ENCODE measurements around the gene TCAF1.

TCAF1 gene, protein sequence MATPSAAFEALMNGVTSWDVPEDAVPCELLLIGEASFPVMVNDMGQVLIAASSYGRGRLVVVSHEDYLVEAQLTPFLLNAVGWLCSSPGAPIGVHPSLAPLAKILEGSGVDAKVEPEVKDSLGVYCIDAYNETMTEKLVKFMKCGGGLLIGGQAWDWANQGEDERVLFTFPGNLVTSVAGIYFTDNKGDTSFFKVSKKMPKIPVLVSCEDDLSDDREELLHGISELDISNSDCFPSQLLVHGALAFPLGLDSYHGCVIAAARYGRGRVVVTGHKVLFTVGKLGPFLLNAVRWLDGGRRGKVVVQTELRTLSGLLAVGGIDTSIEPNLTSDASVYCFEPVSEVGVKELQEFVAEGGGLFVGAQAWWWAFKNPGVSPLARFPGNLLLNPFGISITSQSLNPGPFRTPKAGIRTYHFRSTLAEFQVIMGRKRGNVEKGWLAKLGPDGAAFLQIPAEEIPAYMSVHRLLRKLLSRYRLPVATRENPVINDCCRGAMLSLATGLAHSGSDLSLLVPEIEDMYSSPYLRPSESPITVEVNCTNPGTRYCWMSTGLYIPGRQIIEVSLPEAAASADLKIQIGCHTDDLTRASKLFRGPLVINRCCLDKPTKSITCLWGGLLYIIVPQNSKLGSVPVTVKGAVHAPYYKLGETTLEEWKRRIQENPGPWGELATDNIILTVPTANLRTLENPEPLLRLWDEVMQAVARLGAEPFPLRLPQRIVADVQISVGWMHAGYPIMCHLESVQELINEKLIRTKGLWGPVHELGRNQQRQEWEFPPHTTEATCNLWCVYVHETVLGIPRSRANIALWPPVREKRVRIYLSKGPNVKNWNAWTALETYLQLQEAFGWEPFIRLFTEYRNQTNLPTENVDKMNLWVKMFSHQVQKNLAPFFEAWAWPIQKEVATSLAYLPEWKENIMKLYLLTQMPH

DNA sequence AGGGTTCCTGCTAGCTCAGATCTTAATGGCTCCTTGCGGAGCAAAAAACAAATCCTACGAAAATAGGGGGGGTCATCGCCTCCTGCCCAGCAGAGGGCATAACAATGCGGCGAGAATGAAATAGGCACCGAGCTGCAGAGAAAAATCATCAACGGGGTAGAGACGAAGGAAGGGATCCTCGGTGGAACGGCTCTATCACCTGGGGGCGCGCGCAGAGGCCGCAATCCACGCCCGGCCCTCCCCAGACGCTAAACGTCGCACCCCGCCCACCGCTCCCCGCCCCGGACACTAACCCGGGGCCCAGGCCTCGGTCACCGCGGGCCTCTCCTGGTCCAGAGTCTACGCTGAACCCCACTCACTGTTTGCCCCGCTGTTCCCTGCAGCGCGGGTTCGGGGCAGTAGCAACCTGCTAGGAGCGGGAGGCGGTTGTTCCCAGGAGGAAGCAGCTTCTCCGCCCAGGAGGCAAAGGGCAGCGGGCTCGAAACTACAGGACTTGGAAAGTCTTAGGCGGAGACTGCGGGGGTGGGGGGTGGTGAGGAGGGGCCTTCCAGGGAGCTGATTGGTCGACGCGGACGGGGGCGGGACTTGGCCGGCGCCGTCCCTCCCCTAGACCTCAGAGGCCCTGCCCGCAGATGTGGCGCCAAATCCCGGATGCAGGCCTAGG is at the start of gene TCAF1:
TSS of gene TCAF1 (minus strand) at position 509 of the 664 bp plus-strand sequence. CDS start 25,568 bp downstream, outside the sequence.
- peaks cover 20% of the 10 kb centered on the region for H3K4me1 ChIP-seq
- in situ Hi-C loops (cut with MboI; ENCODE audit: low sequenced_read_pairs): no loop called here
- peak; percentile 82 to 97 for DNase-seq (ENCODE audit: low spot score in 2 of 2)

DNA sequence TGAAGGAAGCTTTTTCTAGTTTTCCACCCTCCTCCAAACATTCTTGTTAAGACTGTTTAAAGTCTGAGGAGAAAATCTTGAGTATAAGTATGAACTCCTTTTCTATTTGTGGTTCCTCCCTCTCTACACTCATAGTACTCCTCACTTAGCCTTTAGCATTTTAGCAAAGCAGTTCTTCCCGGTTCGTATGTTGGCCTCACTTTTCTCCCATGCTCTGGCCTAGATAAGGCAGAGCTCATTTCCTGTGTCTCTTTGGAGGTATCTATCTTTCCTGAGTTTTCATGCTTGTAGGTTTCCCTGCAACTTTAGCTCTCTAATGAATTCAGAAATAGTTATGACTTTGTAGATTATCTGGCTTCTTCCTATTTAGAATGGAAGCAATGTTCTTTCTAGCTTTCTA is 46.8 kb upstream of the TCAF1 start:
- Histone ChIP-seq H3K27me3 (ENCODE audit: low read depth) (no peaks in the 10 kb centered on the region), H3K36me3 (replicated peaks) (no peaks in the 10 kb centered on the region), H3K4me1 (no peaks in the 10 kb centered on the region), H3K9me3 (no peaks in the 10 kb centered on the region), H3K4me3 (no peak overlapping the region)
- DNase-seq (ENCODE audit: low spot score in 2 of 2): no peak
- in situ Hi-C loops (cut with MboI; ENCODE audit: low sequenced_read_pairs): no loop called here

More for the DNA sequence above, at the start of gene TCAF1:
- Histone ChIP-seq H3K36me3 (replicated peaks) (no peaks in the 10 kb centered on the region), H3K9me3 (no peaks in the 10 kb centered on the region), H3K27me3 (ENCODE audit: low read depth) (no peaks in the 10 kb centered on the region), H3K4me3 (peak within 1 kb of the TSS; percentile 85)

DNA sequence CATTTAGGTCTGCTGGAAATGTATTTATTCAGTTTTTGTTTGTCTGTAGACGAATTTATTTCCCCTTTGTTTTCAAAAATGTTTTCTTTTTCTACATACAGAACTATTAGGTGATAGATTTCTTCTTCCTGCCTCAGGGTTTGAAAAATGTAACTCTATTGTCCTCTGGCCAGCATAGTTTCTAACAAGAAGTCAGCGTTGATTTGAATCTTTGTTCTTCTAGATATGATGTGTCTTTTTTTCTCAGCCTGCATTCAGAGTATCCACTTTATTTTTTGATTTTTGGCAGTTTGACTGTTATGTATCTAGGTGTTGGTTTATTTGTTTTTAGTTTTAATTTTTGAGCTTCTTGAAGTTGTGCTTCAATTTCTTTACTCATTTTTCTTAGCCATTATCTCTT is 45.1 kb upstream of the TCAF1 start:
- no peaks in the 10 kb centered on the region for H3K9me3 ChIP-seq
- in situ Hi-C loops (cut with MboI; ENCODE audit: low sequenced_read_pairs): no loop called here
- H3K27me3 ChIP-seq (ENCODE audit: low read depth): no peaks in the 10 kb centered on the region
- DNase-seq (ENCODE audit: low spot score in 2 of 2): no peak
- H3K36me3 ChIP-seq (replicated peaks): no peaks in the 10 kb centered on the region
- no peak overlapping the region for H3K4me3 ChIP-seq
- no peaks in the 10 kb centered on the region for H3K4me1 ChIP-seq

DNA sequence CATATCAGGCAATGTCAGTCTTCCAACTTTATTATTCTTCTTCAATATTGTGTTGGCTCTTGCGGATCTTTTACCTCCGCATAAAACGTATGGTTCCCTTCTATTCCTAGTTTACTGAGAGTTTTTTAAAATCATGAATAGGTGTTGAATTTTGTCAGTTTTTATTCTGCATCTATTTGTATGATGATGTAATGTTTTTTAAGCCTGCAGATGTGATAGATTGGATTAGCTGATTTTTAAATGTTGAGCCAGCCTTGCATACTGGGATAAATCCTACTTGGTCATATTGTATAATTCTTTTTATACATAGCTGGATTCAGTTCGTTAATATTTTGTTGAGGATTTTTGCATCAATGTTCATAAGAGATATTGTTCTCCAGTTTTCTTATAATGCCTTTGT is 43.4 kb upstream of the TCAF1 start:
- no peaks in the 10 kb centered on the region for H3K4me1 ChIP-seq
- H3K27me3 ChIP-seq (ENCODE audit: low read depth): no peaks in the 10 kb centered on the region
- no peaks in the 10 kb centered on the region for H3K36me3 ChIP-seq (replicated peaks)
- H3K9me3 ChIP-seq: no peaks in the 10 kb centered on the region
- no peak overlapping the region for H3K4me3 ChIP-seq
- in situ Hi-C loops (cut with MboI; ENCODE audit: low sequenced_read_pairs): no loop called here
- no peak for DNase-seq (ENCODE audit: low spot score in 2 of 2)

DNA sequence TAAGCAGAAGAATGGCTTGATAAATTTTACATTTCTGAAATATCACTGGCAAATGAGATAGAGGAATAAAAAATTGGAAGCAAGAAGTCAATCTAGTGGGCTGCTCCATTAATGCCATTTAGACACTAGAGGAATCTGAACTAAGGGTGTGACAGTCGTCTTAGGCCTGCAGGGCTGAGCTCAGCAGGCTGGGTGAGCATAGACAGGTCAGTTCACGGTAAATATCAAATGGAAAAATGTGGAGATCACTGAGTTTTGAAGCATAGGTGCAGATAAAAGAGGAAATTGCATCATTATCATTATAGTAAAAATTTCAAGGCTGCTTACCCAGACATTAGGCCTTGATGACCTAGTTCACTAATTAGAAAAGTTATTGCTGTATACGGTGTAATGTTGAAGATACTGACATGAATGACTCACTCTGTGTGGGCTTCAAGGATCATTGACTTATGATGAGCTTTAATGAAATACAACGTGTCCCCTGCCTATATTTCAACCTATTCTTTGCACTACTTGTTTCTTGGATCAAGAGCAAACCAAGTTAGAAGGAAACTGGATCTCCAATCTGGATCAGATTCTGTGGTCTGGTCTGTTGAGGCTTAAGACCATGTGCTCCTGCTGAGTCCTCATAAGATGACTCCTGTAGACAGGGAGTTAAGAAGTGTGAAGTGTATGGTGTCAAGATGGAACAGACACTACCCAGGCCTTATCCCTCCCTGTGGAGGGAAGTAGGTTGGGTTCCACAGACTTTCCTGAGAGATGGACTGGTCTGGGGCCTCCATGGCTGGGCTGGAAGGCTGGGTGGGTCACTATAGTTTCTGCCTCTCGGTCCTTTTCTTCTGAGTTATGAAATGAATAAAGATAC is 36.6 kb upstream of the TCAF1 start:
- Histone ChIP-seq H3K36me3 (replicated peaks) (no peaks in the 10 kb centered on the region), H3K4me1 (no peaks in the 10 kb centered on the region), H3K27me3 (ENCODE audit: low read depth) (no peaks in the 10 kb centered on the region), H3K4me3 (no peak overlapping the region), H3K9me3 (no peaks in the 10 kb centered on the region)
- in situ Hi-C loops (cut with MboI; ENCODE audit: low sequenced_read_pairs): no loop called here
- no peak for DNase-seq (ENCODE audit: low spot score in 2 of 2)

DNA sequence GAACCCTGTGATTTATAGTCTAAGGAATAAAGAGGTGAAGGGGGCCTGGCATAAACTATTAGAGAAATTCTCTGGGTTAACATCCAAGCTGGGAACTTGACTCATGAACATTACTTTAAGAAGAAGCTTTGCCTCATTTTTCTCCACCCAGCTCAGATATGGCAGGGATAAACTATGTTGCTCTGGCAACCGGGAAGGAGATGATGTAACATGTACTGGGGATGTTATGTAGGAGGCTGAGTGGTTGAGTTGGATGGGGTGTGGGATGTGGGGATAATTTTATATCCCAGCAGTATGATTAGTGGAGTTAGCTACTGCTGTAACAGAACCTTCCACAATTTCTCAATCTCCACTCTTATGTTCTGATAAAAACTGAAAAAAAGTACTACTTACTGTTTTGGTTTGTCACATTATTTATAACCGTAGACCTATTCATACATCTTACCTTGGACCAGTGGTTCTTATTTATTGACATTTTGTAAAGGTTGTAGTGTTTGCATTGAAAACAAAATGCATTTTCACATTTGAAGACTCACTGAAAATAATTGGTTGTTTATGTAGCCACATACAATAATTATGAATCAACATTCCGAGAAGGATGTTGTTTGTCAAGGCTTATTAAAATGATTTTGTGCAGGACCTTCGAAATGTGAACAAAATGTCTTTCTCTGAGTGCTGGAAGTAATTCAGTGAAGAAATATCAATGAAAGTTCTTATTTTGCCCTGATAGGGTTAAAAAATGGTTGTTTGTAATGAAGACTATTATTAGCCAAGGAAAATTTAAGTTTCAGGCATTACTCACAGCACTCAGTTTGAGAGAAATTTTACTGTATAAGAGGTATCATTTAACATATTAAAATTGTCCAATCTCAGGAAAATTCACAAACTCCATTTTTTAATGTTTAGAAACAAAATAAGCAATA is 34.4 kb upstream of the TCAF1 start:
- no peaks in the 10 kb centered on the region for H3K36me3 ChIP-seq (replicated peaks)
- H3K27me3 ChIP-seq (ENCODE audit: low read depth): no peaks in the 10 kb centered on the region
- in situ Hi-C loops (cut with MboI; ENCODE audit: low sequenced_read_pairs): no loop called here
- H3K4me1 ChIP-seq: no peaks in the 10 kb centered on the region
- DNase-seq (ENCODE audit: low spot score in 2 of 2): no peak
- no peaks in the 10 kb centered on the region for H3K9me3 ChIP-seq
- H3K4me3 ChIP-seq: no peak overlapping the region

DNA sequence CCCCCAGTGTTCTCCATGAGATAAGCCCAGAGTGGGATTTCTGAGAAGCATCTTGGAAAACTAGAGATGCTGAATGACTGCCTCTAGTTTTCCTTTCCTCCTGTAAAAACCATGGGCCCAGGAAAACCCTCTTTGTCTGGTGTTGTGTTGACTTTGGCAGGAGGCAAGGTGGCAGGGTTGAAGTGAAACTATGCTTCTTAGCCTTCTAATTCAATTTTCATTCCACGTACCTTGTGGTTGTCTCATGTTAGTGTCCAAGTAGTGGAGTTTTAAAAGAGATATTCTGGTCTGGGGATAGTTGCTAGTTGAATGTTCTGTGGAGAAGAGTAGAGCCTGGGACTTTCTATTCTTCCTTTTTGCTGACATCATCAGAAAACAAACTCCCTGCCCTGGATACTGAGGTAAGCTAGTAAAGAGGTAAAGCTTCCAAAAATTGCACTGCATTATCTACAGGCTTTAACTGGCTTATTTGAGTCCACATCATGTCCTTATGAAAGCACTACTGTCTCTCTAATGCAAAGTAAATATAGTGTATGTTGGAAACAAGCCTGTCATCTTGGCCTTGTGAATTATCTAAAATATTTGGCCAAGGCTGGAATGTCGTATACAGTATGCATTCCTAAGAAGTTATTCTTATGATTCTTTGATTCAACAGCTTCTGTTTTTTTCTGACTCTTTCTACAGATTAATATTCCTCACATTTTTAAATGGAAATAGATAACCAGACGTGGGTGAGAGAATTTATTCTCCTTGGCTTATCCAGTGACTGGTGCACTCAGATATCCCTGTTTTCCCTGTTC is 32.8 kb upstream of the TCAF1 start, which contains the start of gene OR2F2:
TSS of gene OR2F2 (plus strand) at position 708 of the 800 bp plus-strand sequence. CDS start at position 708, 0 bp downstream.
- Histone ChIP-seq H3K4me3 (no peak within 1 kb of the TSS), H3K9me3 (no peaks in the 10 kb centered on the region), H3K36me3 (replicated peaks) (no peaks in the 10 kb centered on the region), H3K4me1 (no peaks in the 10 kb centered on the region), H3K27me3 (ENCODE audit: low read depth) (no peaks in the 10 kb centered on the region)
- DNase-seq (ENCODE audit: low spot score in 2 of 2): no peak
- in situ Hi-C loops (cut with MboI; ENCODE audit: low sequenced_read_pairs): no loop called here

DNA sequence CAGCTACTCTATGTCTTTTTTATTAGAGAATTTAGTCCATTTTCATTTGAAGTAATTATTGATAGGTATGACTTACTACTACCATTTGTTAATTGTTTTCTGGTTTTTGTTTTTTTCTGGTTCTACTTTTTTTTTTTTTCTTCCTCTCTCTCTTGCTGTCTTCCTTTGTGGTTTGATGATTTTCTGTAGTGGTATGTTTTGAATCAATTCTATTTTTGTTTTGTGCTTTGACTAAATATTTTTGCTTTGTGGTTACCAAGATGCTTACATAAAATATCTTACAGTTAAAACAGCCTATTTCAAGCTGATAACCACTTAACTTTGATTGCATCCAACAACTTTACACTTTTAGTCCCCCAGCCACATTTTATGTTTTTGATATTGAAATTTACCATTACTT is 29.8 kb upstream of the TCAF1 start:
- Histone ChIP-seq H3K9me3 (no peaks in the 10 kb centered on the region), H3K36me3 (replicated peaks) (no peaks in the 10 kb centered on the region), H3K27me3 (ENCODE audit: low read depth) (no peaks in the 10 kb centered on the region; the same call in 1 of the 2 replicates), H3K4me3 (no peak overlapping the region), H3K4me1 (no peaks in the 10 kb centered on the region)
- DNase-seq (ENCODE audit: low spot score in 2 of 2): no peak
- in situ Hi-C loops (cut with MboI; ENCODE audit: low sequenced_read_pairs): no loop called here

DNA sequence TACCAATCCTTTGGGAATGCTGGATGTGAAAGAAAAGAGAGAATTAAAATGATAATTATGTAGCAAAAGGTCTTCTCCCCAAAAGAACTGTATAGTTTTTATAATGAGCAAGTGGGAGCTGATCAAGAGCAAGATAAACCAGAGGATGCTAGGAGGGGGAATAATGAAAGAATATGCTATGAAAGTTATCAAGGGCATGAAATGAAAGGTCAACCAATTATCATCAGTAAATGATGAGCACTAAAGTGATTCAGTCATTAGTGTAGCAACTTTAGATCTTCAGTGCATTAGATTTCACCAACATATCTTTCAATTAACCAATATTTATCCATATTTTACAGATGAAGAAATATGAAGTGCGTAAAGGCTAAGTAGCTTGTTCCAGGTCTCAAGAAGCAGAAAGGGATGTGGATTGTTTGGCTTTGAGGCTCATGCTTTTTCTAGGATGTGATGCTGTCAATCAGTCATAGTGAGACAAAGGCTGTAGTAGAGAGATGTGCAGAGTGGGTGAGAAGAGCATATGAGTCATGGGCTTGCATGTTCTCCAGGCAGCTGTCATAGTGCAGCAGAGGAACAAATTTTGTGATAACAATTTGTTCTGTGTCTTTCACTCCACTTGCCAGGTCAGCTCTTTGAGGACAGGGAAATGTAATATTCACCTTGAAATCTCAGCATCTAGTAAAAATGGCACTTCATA is 27.4 kb upstream of the TCAF1 start:
- DNase-seq (ENCODE audit: low spot score in 2 of 2): no peak
- H3K27me3 ChIP-seq (ENCODE audit: low read depth): no peaks in the 10 kb centered on the region; the same call in 1 of the 2 replicates
- H3K4me1 ChIP-seq: no peaks in the 10 kb centered on the region
- H3K9me3 ChIP-seq: no peaks in the 10 kb centered on the region
- H3K4me3 ChIP-seq: no peak overlapping the region
- H3K36me3 ChIP-seq (replicated peaks): no peaks in the 10 kb centered on the region
- in situ Hi-C loops (cut with MboI; ENCODE audit: low sequenced_read_pairs): no loop called here

DNA sequence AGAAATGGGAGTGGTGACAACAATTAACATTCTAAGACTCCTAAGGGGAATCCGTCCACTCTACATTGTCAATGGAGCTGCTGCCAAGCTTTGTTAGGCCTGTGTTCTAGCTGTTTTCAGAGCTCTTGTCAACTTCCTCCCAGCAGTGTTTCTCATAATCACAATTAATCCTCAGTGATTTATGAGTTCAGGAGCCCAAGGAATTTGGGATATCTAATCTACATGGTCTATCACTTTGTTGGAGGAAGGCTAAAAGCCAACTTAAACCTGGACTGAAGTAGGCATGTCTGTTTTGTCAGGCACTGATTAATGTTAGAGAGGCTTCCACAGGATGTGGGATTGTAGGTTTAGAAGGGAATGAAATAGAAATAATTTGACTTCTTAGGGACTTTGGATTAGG is 22.9 kb upstream of the TCAF1 start:
- in situ Hi-C loops (cut with MboI; ENCODE audit: low sequenced_read_pairs): no loop called here
- Histone ChIP-seq H3K27me3 (ENCODE audit: low read depth) (peaks cover 4% of the 10 kb centered on the region; the same call in 1 of the 2 replicates), H3K4me1 (no peaks in the 10 kb centered on the region), H3K4me3 (no peak overlapping the region), H3K36me3 (replicated peaks) (no peaks in the 10 kb centered on the region), H3K9me3 (no peaks in the 10 kb centered on the region)
- DNase-seq (ENCODE audit: low spot score in 2 of 2): no peak

DNA sequence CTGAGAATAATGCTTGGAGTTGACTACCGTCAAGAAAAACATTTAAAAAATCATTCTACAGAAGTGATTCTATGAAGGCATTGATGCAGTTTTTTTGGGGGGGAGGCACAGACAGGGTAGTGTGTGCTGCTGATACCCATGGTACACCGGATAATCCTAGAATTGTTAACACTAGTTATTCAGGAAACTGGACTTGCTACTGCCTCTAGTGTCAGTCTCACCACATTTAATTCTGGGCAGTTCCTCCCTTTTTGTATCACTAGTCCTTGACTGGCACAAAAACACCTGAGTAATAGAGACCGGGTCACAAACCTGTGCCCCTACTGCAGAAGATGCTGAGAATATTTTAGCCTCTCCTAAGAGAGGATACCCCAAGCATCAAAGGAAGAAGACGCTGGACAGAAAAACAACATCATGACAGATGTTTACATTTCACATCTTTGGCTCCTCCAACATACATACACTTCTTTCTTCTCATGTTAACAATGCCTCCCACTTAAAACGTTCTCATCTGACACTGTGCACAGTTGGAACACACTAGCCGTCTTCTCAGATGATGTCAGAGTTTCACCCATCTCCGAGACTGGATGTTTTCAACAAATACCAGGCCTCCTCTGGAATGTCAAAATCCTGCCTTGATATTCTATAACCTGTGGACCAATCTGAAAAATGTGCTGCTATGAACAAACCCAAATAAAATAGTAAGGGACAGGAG is 13.1 kb upstream of the TCAF1 start:
- no peak for DNase-seq (ENCODE audit: low spot score in 2 of 2)
- H3K27me3 ChIP-seq (ENCODE audit: low read depth): peaks cover 2% of the 10 kb centered on the region; the same call in 1 of the 2 replicates
- H3K4me1 ChIP-seq: no peaks in the 10 kb centered on the region
- no peaks in the 10 kb centered on the region for H3K9me3 ChIP-seq
- in situ Hi-C loops (cut with MboI; ENCODE audit: low sequenced_read_pairs): no loop called here
- no peaks in the 10 kb centered on the region for H3K36me3 ChIP-seq (replicated peaks)
- H3K4me3 ChIP-seq: no peak overlapping the region
